IMR-90 (cell line): ENCODE measurements around the gene SGPL1. TPM values are rescaled to one million over a fixed set of nuclear protein-coding genes. Genes with fewer than 3 reads are reported as not detected.

ENCODE experiments used
- ATAC-seq: fragments of 200-7000 bp; cut with Tn5 transposase; 2 replicates; pipeline ENCODE4 v1.9.1; 2020; ENCODE audit warnings: low read depth, mild to moderate bottlenecking, moderate library complexity
- BruUV-seq: library from RNA; stranded (reverse); fragments of 400-500 nt; replicated peaks from 2 replicates; lab custom pipeline; 2021; lab: Mats Ljungman, UMichigan
- CTCF ChIA-PET: fragments of 300-600 bp; formaldehyde crosslinking; extraction: SDS; loops from one replicate; lab custom pipeline; 2021; ENCODE audit warnings: antibody characterized with exemption; lab: Yijun Ruan, JAX
- POLR2A ChIA-PET: fragments of 300-600 bp; sonication (Branson Sonifier 250); formaldehyde crosslinking; loops from one replicate; lab custom pipeline; 2022; ENCODE audit warnings: antibody characterized with exemption; ENCODE audit not compliant: unreplicated experiment; lab: Charles Lee
- DNase-seq: peaks from one replicate; pipeline ENCODE4 v3.0.0; 2013
- H2AFZ ChIP-seq: replicated peaks from 2 replicates; pipeline ENCODE3; 2013; ENCODE audit warnings: low read length, mild to moderate bottlenecking; ENCODE audit not compliant: poor library complexity
- H2AK5ac ChIP-seq: 2 replicates; pipeline ENCODE4 v1.6.1; 2013; ENCODE audit warnings: low read depth, low read length, inconsistent platforms
- H2AK9ac ChIP-seq: replicated peaks from 2 replicates; pipeline ENCODE3; 2013; ENCODE audit warnings: mild to moderate bottlenecking, low read depth, low read length, moderate library complexity; ENCODE audit not compliant: poor library complexity
- H2BK120ac ChIP-seq: 2 replicates; pipeline ENCODE4 v1.6.1; 2013; ENCODE audit warnings: low read depth, low read length, inconsistent platforms
- H2BK15ac ChIP-seq: 3 replicates; pipeline ENCODE4 v1.6.1; 2013; ENCODE audit warnings: low read depth, low read length, inconsistent platforms
- H2BK20ac ChIP-seq: 2 replicates; pipeline ENCODE4 v1.6.1; 2013; ENCODE audit warnings: low read depth, mild to moderate bottlenecking, inconsistent platforms, low read length, moderate library complexity
- H2BK5ac ChIP-seq: 2 replicates; pipeline ENCODE4 v1.6.1; 2013; ENCODE audit warnings: mild to moderate bottlenecking, low read depth, low read length, inconsistent platforms; ENCODE audit not compliant: poor library complexity, severe bottlenecking
- H3K14ac ChIP-seq: replicated peaks from 2 replicates; pipeline ENCODE4 v1.6.1; 2013; ENCODE audit warnings: low read depth, low read length, inconsistent platforms
- H3K18ac ChIP-seq: 2 replicates; pipeline ENCODE4 v1.6.1; 2013; ENCODE audit warnings: low read depth, low read length, control low read depth
- H3K23ac ChIP-seq: 2 replicates; pipeline ENCODE4 v1.6.1; 2013; ENCODE audit warnings: low read depth, low read length, inconsistent platforms
- H3K27ac ChIP-seq: 2 replicates; pipeline ENCODE4 v1.5.1; 2013; ENCODE audit warnings: mild to moderate bottlenecking, control low read depth, low read length; ENCODE audit not compliant: insufficient read depth
- H3K27me3 ChIP-seq: 2 replicates; pipeline ENCODE4 v1.6.1; 2013; ENCODE audit warnings: low read length; ENCODE audit not compliant: control insufficient read depth, insufficient read depth
- H3K36me3 ChIP-seq: 2 replicates; pipeline ENCODE4 v1.6.1; 2013; ENCODE audit warnings: low read length, mixed read lengths; ENCODE audit not compliant: control insufficient read depth, insufficient read depth
- H3K4ac ChIP-seq: 2 replicates; pipeline ENCODE4 v1.6.1; 2013; ENCODE audit warnings: low read depth, low read length, inconsistent platforms
- H3K4me1 ChIP-seq: 2 replicates; pipeline ENCODE4 v1.6.1; 2013; ENCODE audit warnings: low read length, mixed read lengths; ENCODE audit not compliant: control insufficient read depth, insufficient read depth
- H3K4me2 ChIP-seq: 2 replicates; pipeline ENCODE4 v1.6.1; 2013; ENCODE audit warnings: low read depth, mild to moderate bottlenecking, control low read depth, low read length, moderate library complexity
- H3K4me3 ChIP-seq: 2 replicates; pipeline ENCODE4 v1.5.1; 2013; ENCODE audit warnings: low read depth, mild to moderate bottlenecking, control low read depth, low read length, moderate library complexity; ENCODE audit not compliant: insufficient read depth
- H3K56ac ChIP-seq: 2 replicates; pipeline ENCODE4 v1.6.1; 2013; ENCODE audit warnings: low read length, inconsistent platforms; ENCODE audit not compliant: insufficient read depth; ENCODE audit errors: extremely low read depth
- H3K79me1 ChIP-seq, 2 experiments: 2 replicates each; pipeline ENCODE4 v1.6.1; 2013; ENCODE audit warnings: low read length in 2 of 2, inconsistent platforms in 1 of 2, low read depth in 1 of 2
- H3K9ac ChIP-seq: 2 replicates; pipeline ENCODE4 v1.6.1; 2013; ENCODE audit warnings: low read depth, low read length, control low read depth
- H3K9me1 ChIP-seq: 2 replicates; pipeline ENCODE4 v1.6.1; 2013; ENCODE audit warnings: low read length, inconsistent platforms; ENCODE audit not compliant: insufficient read depth
- H3K9me3 ChIP-seq: 2 replicates; pipeline ENCODE4 v1.6.1; 2013; ENCODE audit warnings: low read length; ENCODE audit not compliant: control insufficient read depth, insufficient read depth
- H4K20me1 ChIP-seq: 2 replicates; pipeline ENCODE4 v1.6.1; 2013; ENCODE audit warnings: low read length, inconsistent platforms; ENCODE audit not compliant: insufficient read depth
- H4K5ac ChIP-seq: 2 replicates; pipeline ENCODE4 v1.6.1; 2013; ENCODE audit warnings: mild to moderate bottlenecking, low read depth, low read length, control low read depth
- H4K8ac ChIP-seq, 2 experiments: 2 replicates each; pipeline ENCODE4 v1.6.1; 2013; ENCODE audit warnings: low read depth in 2 of 2, low read length in 2 of 2, control low read depth in 1 of 2, inconsistent platforms in 1 of 2
- H4K91ac ChIP-seq: 2 replicates; pipeline ENCODE4 v1.6.1; 2013; ENCODE audit warnings: low read depth, low read length, inconsistent platforms; ENCODE audit not compliant: insufficient read depth
- CHD1 ChIP-seq: IDR thresholded peaks from 2 replicates; pipeline ENCODE4 v1.6.1; 2012; ENCODE audit warnings: low read depth, low read length, improper control_type of control experiment
- NFE2L2 ChIP-seq: fragments of 150-350 bp; IDR thresholded peaks from 2 replicates; pipeline ENCODE4 v1.6.1; 2016; ENCODE audit warnings: low read depth, mild to moderate bottlenecking, low read length
- POLR2A ChIP-seq: IDR thresholded peaks from 2 replicates; pipeline ENCODE4 v1.6.1; 2012; ENCODE audit warnings: mild to moderate bottlenecking, low read depth, low read length
- WGBS, 2 experiments: methylation state at CpG; one replicate each; pipeline versions ENCODE4 v1.1.5 to v1.1.7; 2013; ENCODE audit warnings: missing lambda C conversion rate in 2 of 2; ENCODE audit not compliant: insufficient read length in 1 of 2; ENCODE audit errors: extremely low coverage in 2 of 2; 5-methylcytosine and 5-hydroxymethylcytosine counted together
- dilution Hi-C: fragments of 300-500 bp; cut with HindIII; formaldehyde crosslinking; loops from one replicate; pipeline ENCODE4 v1.14.3; 2018; ENCODE audit warnings: low sequenced_read_pairs; ENCODE audit not compliant: unreplicated experiment
- in situ Hi-C: fragments of 300-500 bp; cut with MboI; formaldehyde crosslinking; loops from 3 replicates; pipeline ENCODE4 v1.14.3; 2019; ENCODE audit warnings: low sequenced_read_pairs, inconsistent platforms, mixed read lengths
- intact Hi-C: fragments of 100-400 bp; cut with micrococcal nuclease; formaldehyde crosslinking; loops from 2 replicates; pipeline ENCODE4 v1.10.0; 2022
- polyA plus RNA-seq, 3 experiments: library from polyadenylated mRNA; depleted of rRNA; stranded (reverse); fragments of >200 nt; gene quantifications; 2 replicates each; pipeline ENCODE4 v1.2.3, GENCODE V29; 2012; ENCODE audit warnings: low replicate concordance in 1 of 3
- total RNA-seq: library from RNA; depleted of rRNA; stranded (reverse); fragments of >200 nt; gene quantifications from 2 replicates; pipeline ENCODE4 v1.2.3, GENCODE V29; 2012

SGPL1 gene
- total and polyA plus RNA-seq, 2 of the 4 experiments (the other 2 are of a cell fraction), result 12.2 to 26.7 TPM

DNA sequence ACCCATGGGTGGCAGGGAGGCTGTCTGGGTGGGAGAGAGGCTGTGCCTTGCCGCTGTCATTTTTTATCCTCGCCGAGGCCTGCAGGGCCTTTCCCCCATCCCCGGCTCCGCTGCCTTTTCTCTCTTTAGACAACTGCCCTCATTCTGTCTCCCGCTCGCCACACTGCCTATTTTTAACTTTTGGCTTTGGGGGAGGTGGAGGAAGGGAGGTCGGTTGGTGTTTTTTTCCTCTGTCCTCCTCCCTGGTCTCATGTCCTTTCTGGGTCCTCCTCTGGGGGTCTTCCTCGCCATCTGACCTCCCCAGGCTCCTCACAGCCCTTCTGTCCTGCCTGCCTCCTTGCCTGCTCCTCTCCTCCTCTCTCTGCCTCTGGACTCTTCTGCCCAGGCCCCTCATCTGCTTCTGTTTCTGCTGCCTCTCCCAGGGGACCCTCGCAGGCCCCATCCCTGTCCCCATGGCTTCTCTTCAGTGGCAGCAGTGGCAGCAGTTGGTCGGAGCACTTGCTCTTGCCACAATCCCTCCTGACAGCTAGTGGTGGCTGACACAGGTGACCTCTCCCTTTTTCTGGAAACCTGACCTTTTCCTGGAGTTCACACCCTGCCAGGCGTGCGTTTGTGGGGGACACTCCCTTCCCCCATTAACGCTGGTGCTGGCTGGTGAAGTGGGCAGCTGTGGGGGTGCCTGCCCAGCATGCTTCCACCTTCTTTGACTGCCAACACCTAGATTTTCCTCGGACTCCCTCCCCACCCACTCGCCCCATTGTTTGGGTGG lies 92.1 kb downstream of the SGPL1 start:
- in situ Hi-C loops, result no loop called here
- CTCF ChIA-PET, result no interaction called here

More for the DNA sequence above, 92.1 kb downstream of the SGPL1 start:
- Histone ChIP-seq H4K20me1 (no peaks in the 10 kb centered on the region; the same call in 1 of the 2 replicates), H4K8ac (no peak overlapping the region), H3K4ac (no peak overlapping the region), H3K4me1 (no peaks in the 10 kb centered on the region), H3K9ac (no peak overlapping the region), H3K9me1 (no peaks in the 10 kb centered on the region), H3K18ac (no peak overlapping the region), H3K9me3 (no peaks in the 10 kb centered on the region), H4K5ac (no peak overlapping the region), H3K27me3 (peaks cover 60% of the 10 kb centered on the region), H3K36me3 (no peaks in the 10 kb centered on the region), H3K56ac (no peak overlapping the region), H3K4me3 (no peak overlapping the region), H3K14ac (no peak overlapping the region), H2BK15ac (no peak overlapping the region), H2BK20ac (no peak overlapping the region), H2AK9ac (no peak overlapping the region), H2BK5ac (no peak overlapping the region), H3K4me2 (no peak overlapping the region), H3K23ac (no peak overlapping the region), H2AFZ (no peak overlapping the region), H3K79me1 (no peaks in the 10 kb centered on the region), H4K91ac (no peak overlapping the region), H2BK120ac (no peak overlapping the region), H2AK5ac (no peak overlapping the region), H3K27ac (no peak overlapping the region)
- no TSS peak for BruUV-seq
- POLR2A ChIA-PET, result no interaction called here
- DNase-seq (no peak), ATAC-seq (no peak)
- no peak for TF ChIP-seq POLR2A
- no peak for TF ChIP-seq NFE2L2
- no peak for TF ChIP-seq CHD1
- intact Hi-C loops, result no loop called here
- 17% methylated on average over 3 of the region's 16 CpGs; no CpG with 5 or more reads in 1 of the 2 experiments for WGBS, 2 experiments
- dilution Hi-C loops, result no loop called here
